SK-N-SH (cell line): Measurements from ENCODE around the gene KDM4C. TPM values are rescaled to one million over a fixed set of nuclear protein-coding genes. Genes with fewer than 3 reads are reported as not detected.

ENCODE experiments used
- CTCF ChIA-PET: fragments of 300-600, 350-600 bp; formaldehyde crosslinking; extraction: SDS; loops from one replicate; lab custom pipeline; 2021; lab: Yijun Ruan, JAX
- POLR2A ChIA-PET: fragments of 350-600 bp; sonication (Branson Sonifier 250); formaldehyde crosslinking; extraction: SDS; loops from one replicate; lab custom pipeline; 2020; ENCODE audit warnings: antibody characterized with exemption, inconsistent platforms; lab: Yijun Ruan, JAX
- DNase-seq: peaks from one replicate; pipeline ENCODE4 v3.0.0; 2012
- H2AFZ ChIP-seq: fragments of 200-600 bp; sonication (generic); 2 replicates; pipeline ENCODE4 v1.8.1; 2016; ENCODE audit warnings: antibody characterized with exemption, mild to moderate bottlenecking, low read depth
- H3F3A ChIP-seq: fragments of 200-600 bp; sonication (generic); replicated peaks from 2 replicates; pipeline ENCODE3; 2016; ENCODE audit warnings: antibody characterized with exemption, mild to moderate bottlenecking; ENCODE audit not compliant: insufficient read depth
- H3K27ac ChIP-seq, 2 experiments: fragments of 200-500 bp in 1 of 2; fragments of 200-600 bp in 1 of 2; sonication (Bioruptor generic) in 1 of 2; sonication (generic), shearing (Covaris generic) in 1 of 2; 2 replicates each; pipeline versions ENCODE4 v1.5.1 to v1.6.1; 2014 to 2016; ENCODE audit warnings: low read depth in 2 of 2, inconsistent platforms in 1 of 2, low read length in 1 of 2, mild to moderate bottlenecking in 1 of 2, mixed read lengths in 1 of 2
- H3K27me3 ChIP-seq: fragments of 200-600 bp; sonication (generic), shearing (Covaris generic); 2 replicates; pipeline ENCODE4 v1.6.1; 2016; ENCODE audit warnings: mixed run types; ENCODE audit not compliant: insufficient read depth
- H3K36me3 ChIP-seq, 2 experiments: fragments of 200-500 bp in 1 of 2; fragments of 200-600 bp in 1 of 2; sonication (Bioruptor generic) in 1 of 2; sonication (generic) in 1 of 2; replicated peaks in 1 of 2; 2 replicates each; pipeline versions ENCODE3 to v1.5.1; 2014 to 2016; ENCODE audit warnings: low read length in 1 of 2, mild to moderate bottlenecking in 1 of 2; ENCODE audit not compliant: insufficient read depth in 2 of 2, control insufficient read depth in 1 of 2
- H3K4me1 ChIP-seq, 2 experiments: fragments of 200-500 bp in 1 of 2; fragments of 200-600 bp in 1 of 2; sonication (Bioruptor generic) in 1 of 2; sonication (generic), shearing (Covaris generic) in 1 of 2; 2 replicates each; pipeline versions ENCODE4 v1.5.1 to v1.6.1; 2014 to 2016; ENCODE audit warnings: low read depth in 1 of 2, low read length in 1 of 2, mixed run types in 1 of 2; ENCODE audit not compliant: insufficient read depth in 2 of 2, control insufficient read depth in 1 of 2
- H3K4me2 ChIP-seq: fragments of 200-600 bp; sonication (generic), shearing (Covaris generic); 2 replicates; pipeline ENCODE4 v1.6.1; 2017; ENCODE audit warnings: mixed run types
- H3K4me3 ChIP-seq, 2 experiments: fragments of 200-500 bp in 1 of 2; fragments of 200-600 bp in 1 of 2; sonication (Bioruptor generic) in 1 of 2; sonication (generic), shearing (Covaris generic) in 1 of 2; 2 replicates each; pipeline versions ENCODE4 v1.5.1 to v1.8.1; 2014 to 2016; ENCODE audit warnings: low read depth in 2 of 2, inconsistent platforms in 1 of 2, low read length in 1 of 2, mild to moderate bottlenecking in 1 of 2, mixed read lengths in 1 of 2, moderate library complexity in 1 of 2
- H3K79me2 ChIP-seq: fragments of 200-600 bp; sonication (generic); 2 replicates; pipeline ENCODE4 v1.8.1; 2017; ENCODE audit warnings: mild to moderate bottlenecking; ENCODE audit not compliant: insufficient read depth
- H3K9ac ChIP-seq: fragments of 200-600 bp; sonication (generic); 2 replicates; pipeline ENCODE4 v1.6.1; 2017; ENCODE audit warnings: mixed run types
- H3K9me2 ChIP-seq: fragments of 200-600 bp; sonication (generic); 2 replicates; pipeline ENCODE4 v1.6.1; 2017; ENCODE audit warnings: mixed run types
- H3K9me3 ChIP-seq: fragments of 200-600 bp; sonication (generic); 2 replicates; pipeline ENCODE4 v1.6.1; 2017; ENCODE audit warnings: mixed run types, mild to moderate bottlenecking, moderate library complexity
- H4K20me1 ChIP-seq: fragments of 200-600 bp; sonication (generic); 2 replicates; pipeline ENCODE4 v1.6.1; 2017; ENCODE audit warnings: mild to moderate bottlenecking, mixed run types; ENCODE audit not compliant: insufficient read depth
- CHD2 ChIP-seq: fragments of 150-350 bp; IDR thresholded peaks from 2 replicates; pipeline ENCODE4 v1.6.1; 2018; ENCODE audit warnings: low read length; ENCODE audit not compliant: partially characterized antibody
- ELF1 ChIP-seq: IDR thresholded peaks from 2 replicates; pipeline ENCODE4 v1.4.0; 2012
- EP300 ChIP-seq, 2 experiments: IDR thresholded peaks; 2 replicates each; pipeline versions ENCODE4 v1.4.0 to v1.6.1; 2012; ENCODE audit warnings: borderline replicate concordance in 1 of 2, low read depth in 1 of 2, low read length in 1 of 2
- EZH2phosphoT487 ChIP-seq: fragments of 200-600 bp; sonication (generic); IDR thresholded peaks from 2 replicates; pipeline ENCODE4 v1.6.1; 2017; ENCODE audit warnings: low read depth, mixed run types, mild to moderate bottlenecking, antibody characterized with exemption, moderate library complexity, borderline replicate concordance
- FOSL2 ChIP-seq: IDR thresholded peaks from 2 replicates; pipeline ENCODE4 v1.4.0; 2012; ENCODE audit warnings: low read depth, mild to moderate bottlenecking, moderate library complexity, borderline replicate concordance
- FOXJ3 ChIP-seq: sonication (generic); formaldehyde crosslinking; IDR thresholded peaks from 2 replicates; pipeline ENCODE4 v1.5.1; 2020; ENCODE audit warnings: mild to moderate bottlenecking, missing genetic modification reagents
- GABPA ChIP-seq: IDR thresholded peaks from 2 replicates; pipeline ENCODE4 v1.4.0; 2012; ENCODE audit warnings: low read depth, mild to moderate bottlenecking
- GATA2 ChIP-seq: sonication (generic); formaldehyde crosslinking; IDR thresholded peaks from 2 replicates; pipeline ENCODE4 v1.5.0; 2020; ENCODE audit warnings: mild to moderate bottlenecking, missing genetic modification reagents
- MXI1 ChIP-seq: IDR thresholded peaks from 2 replicates; pipeline ENCODE4 v1.6.1; 2012; ENCODE audit warnings: mild to moderate bottlenecking, low read depth, low read length, improper control_type of control experiment
- NFIC ChIP-seq: IDR thresholded peaks from 2 replicates; pipeline ENCODE4 v1.4.0; 2012; ENCODE audit warnings: borderline replicate concordance
- POLR2AphosphoS5 ChIP-seq: IDR thresholded peaks from 2 replicates; pipeline ENCODE4 v1.6.1; 2012; ENCODE audit warnings: low read depth, low read length
- SIN3A ChIP-seq: IDR thresholded peaks from 2 replicates; pipeline ENCODE4 v1.6.1; 2012; ENCODE audit warnings: low read depth, mild to moderate bottlenecking, low read length, moderate library complexity, borderline replicate concordance
- SMC3 ChIP-seq: IDR thresholded peaks from 2 replicates; pipeline ENCODE4 v1.6.1; 2012; ENCODE audit warnings: low read depth, low read length, improper control_type of control experiment
- TAF1 ChIP-seq: IDR thresholded peaks from 2 replicates; pipeline ENCODE4 v1.6.1; 2012; ENCODE audit warnings: low read depth, mild to moderate bottlenecking, low read length, moderate library complexity, borderline replicate concordance
- TEAD4 ChIP-seq: IDR thresholded peaks from 2 replicates; pipeline ENCODE4 v1.4.0; 2012; ENCODE audit warnings: mild to moderate bottlenecking, borderline replicate concordance; ENCODE audit not compliant: insufficient read depth
- YY1 ChIP-seq: IDR thresholded peaks from 2 replicates; pipeline ENCODE4 v1.4.0; 2012; ENCODE audit warnings: low read depth, mild to moderate bottlenecking
- WGBS: methylation state at CpG from one replicate; pipeline ENCODE4 v1.1.6; 2017; ENCODE audit warnings: low lambda C conversion rate; 5-methylcytosine and 5-hydroxymethylcytosine counted together
- polyA plus RNA-seq, 3 experiments: library from polyadenylated mRNA; depleted of rRNA; stranded (reverse); fragments of >200 nt; gene quantifications; 2 replicates each; pipeline ENCODE4 v1.2.3, GENCODE V29; 2012
- TF ChIP-seq, protein P1 (sequence below): IDR thresholded peaks from 2 replicates; pipeline ENCODE4 v1.4.0; 2012; ENCODE audit warnings: low read depth
- TF ChIP-seq, protein P2 (sequence below): IDR thresholded peaks from 2 replicates; pipeline ENCODE4 v1.4.0; 2012; ENCODE audit warnings: low read depth, borderline replicate concordance
- TF ChIP-seq, protein P3 (sequence below): IDR thresholded peaks from 2 replicates; pipeline ENCODE4 v1.4.0; 2012; ENCODE audit warnings: low read depth, borderline replicate concordance
- TF ChIP-seq, protein P4 (sequence below): fragments of 200-600 bp; sonication (generic); IDR thresholded peaks from 2 replicates; pipeline ENCODE4 v1.6.1; 2017; ENCODE audit warnings: antibody characterized with exemption, mild to moderate bottlenecking, moderate library complexity

The KDM4C gene
- polyA plus RNA-seq, 1 of the 3 experiments (the other 2 are of a cell fraction), result 9.4 TPM

DNA sequence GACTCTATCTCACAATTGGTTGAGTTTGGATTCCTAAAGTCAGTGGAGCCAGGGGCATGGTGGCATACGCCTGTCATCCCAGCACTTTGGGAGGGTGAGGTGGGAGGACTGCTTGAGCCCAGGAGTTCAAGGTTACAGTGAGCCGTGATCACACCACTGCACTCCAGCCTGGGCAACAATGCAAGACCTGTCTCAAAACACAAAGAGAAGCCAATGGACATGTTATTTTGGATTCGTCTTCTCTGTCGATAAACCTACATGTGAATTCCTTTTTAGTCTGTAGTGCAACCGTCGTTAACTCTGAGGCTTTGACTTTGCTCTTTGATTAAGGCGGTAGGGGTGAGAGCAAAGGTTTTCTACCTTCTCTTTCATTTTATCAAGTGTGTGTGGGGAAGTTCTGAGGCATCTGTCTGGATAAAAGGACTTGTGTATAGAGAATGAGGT is 142.7 kb downstream of the KDM4C start (continued):
- TF ChIP-seq, protein P1, sequence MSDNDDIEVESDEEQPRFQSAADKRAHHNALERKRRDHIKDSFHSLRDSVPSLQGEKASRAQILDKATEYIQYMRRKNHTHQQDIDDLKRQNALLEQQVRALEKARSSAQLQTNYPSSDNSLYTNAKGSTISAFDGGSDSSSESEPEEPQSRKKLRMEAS, result no peak
- TF ChIP-seq MXI1 (no peak), SIN3A (no peak), TEAD4 (no peak), FOSL2 (no peak), TAF1 (no peak)
- TF ChIP-seq, protein P2, sequence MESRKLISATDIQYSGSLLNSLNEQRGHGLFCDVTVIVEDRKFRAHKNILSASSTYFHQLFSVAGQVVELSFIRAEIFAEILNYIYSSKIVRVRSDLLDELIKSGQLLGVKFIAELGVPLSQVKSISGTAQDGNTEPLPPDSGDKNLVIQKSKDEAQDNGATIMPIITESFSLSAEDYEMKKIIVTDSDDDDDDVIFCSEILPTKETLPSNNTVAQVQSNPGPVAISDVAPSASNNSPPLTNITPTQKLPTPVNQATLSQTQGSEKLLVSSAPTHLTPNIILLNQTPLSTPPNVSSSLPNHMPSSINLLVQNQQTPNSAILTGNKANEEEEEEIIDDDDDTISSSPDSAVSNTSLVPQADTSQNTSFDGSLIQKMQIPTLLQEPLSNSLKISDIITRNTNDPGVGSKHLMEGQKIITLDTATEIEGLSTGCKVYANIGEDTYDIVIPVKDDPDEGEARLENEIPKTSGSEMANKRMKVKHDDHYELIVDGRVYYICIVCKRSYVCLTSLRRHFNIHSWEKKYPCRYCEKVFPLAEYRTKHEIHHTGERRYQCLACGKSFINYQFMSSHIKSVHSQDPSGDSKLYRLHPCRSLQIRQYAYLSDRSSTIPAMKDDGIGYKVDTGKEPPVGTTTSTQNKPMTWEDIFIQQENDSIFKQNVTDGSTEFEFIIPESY, result no peak

- H3K27ac ChIP-seq, result no peak overlapping the region
- H3K4me1 ChIP-seq, result peaks cover 0 to 7% of the 10 kb centered on the region in 2 experiments; a peak in 1 of 4 replicates
- H4K20me1 ChIP-seq, result no peaks in the 10 kb centered on the region
- ChIA-PET CTCF (interaction anchor here (1.0 to 2.5 kb wide), 2 partner anchors 8 to 74 kb away, joined by 3 to 12 read pairs; no protein-coding TSS in a partner anchor), POLR2A (no interaction called here)
- H3K79me2 ChIP-seq, result no peaks in the 10 kb centered on the region
- H3K4me3 ChIP-seq, result no peak overlapping the region
- H3K36me3 ChIP-seq, result peaks cover 0 to 3% of the 10 kb centered on the region in 2 experiments
- H3K4me2 ChIP-seq, result no peak overlapping the region
- H3K9ac ChIP-seq, result no peak overlapping the region
- no peak for DNase-seq
- no peak overlapping the region for H2AFZ ChIP-seq
- no peaks in the 10 kb centered on the region for H3K27me3 ChIP-seq
- H3F3A ChIP-seq, result no peaks in the 10 kb centered on the region
- no peaks in the 10 kb centered on the region for H3K9me2 ChIP-seq
- WGBS, result 90% methylated on average over 2 of the region's 2 CpGs
- TF ChIP-seq FOSL2 (no peak), EP300 (IDR thresholded peaks at IDR 0.05; ENCODE audit: borderline replicate concordance in 1 of 2, low read depth in 1 of 2, low read length in 1 of 2) (no peak), MXI1 (no peak), POLR2AphosphoS5 (no peak), NFIC (no peak), ELF1 (no peak), FOXJ3 (CRISPR knock-in tag) (no peak), TEAD4 (no peak), YY1 (no peak)
- no peaks in the 10 kb centered on the region for H3K9me3 ChIP-seq
These were observed 143.4 kb downstream of the KDM4C start for GRCh38 chr9:6901180-6901579.

GRCh38 chr9:6902423-6902822 is 144.7 kb downstream of the KDM4C start:
- H3K27ac ChIP-seq, result no peak overlapping the region
- H3K36me3 ChIP-seq, result peaks cover 0 to 3% of the 10 kb centered on the region in 2 experiments
- DNase-seq, result no peak
- H3K9ac ChIP-seq, result no peak overlapping the region
- no peaks in the 10 kb centered on the region for H3K9me2 ChIP-seq
- H3K4me3 ChIP-seq, result no peak overlapping the region
- no peaks in the 10 kb centered on the region for H3K27me3 ChIP-seq
- H3K79me2 ChIP-seq, result no peaks in the 10 kb centered on the region
- H3F3A ChIP-seq, result no peaks in the 10 kb centered on the region
- H3K4me1 ChIP-seq, result peaks cover 0 to 7% of the 10 kb centered on the region in 2 experiments; a peak in 2 of 4 replicates
- no peaks in the 10 kb centered on the region for H4K20me1 ChIP-seq
- H3K4me2 ChIP-seq, result no peak overlapping the region
- CTCF ChIA-PET, result interaction anchor here (1.3 kb wide), 1 partner anchor 75 kb away, joined by 6 read pairs; no protein-coding TSS in a partner anchor
- 76% methylated on average over 5 of the region's 5 CpGs for WGBS
- TF ChIP-seq GATA2 (CRISPR knock-in tag), result no peak
- TF ChIP-seq EP300 (IDR thresholded peaks at IDR 0.05; ENCODE audit: borderline replicate concordance in 1 of 2, low read depth in 1 of 2, low read length in 1 of 2), result no peak
- TF ChIP-seq GABPA, result no peak
- no peak for TF ChIP-seq SMC3
- no peak for TF ChIP-seq CHD2
- TF ChIP-seq, protein P3, sequence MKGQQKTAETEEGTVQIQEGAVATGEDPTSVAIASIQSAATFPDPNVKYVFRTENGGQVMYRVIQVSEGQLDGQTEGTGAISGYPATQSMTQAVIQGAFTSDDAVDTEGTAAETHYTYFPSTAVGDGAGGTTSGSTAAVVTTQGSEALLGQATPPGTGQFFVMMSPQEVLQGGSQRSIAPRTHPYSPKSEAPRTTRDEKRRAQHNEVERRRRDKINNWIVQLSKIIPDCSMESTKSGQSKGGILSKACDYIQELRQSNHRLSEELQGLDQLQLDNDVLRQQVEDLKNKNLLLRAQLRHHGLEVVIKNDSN, result no peak
- TF ChIP-seq, protein P4, sequence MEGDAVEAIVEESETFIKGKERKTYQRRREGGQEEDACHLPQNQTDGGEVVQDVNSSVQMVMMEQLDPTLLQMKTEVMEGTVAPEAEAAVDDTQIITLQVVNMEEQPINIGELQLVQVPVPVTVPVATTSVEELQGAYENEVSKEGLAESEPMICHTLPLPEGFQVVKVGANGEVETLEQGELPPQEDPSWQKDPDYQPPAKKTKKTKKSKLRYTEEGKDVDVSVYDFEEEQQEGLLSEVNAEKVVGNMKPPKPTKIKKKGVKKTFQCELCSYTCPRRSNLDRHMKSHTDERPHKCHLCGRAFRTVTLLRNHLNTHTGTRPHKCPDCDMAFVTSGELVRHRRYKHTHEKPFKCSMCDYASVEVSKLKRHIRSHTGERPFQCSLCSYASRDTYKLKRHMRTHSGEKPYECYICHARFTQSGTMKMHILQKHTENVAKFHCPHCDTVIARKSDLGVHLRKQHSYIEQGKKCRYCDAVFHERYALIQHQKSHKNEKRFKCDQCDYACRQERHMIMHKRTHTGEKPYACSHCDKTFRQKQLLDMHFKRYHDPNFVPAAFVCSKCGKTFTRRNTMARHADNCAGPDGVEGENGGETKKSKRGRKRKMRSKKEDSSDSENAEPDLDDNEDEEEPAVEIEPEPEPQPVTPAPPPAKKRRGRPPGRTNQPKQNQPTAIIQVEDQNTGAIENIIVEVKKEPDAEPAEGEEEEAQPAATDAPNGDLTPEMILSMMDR, result no peak
- TF ChIP-seq TAF1, result no peak
- TF ChIP-seq EZH2phosphoT487, result no peak
- no peaks in the 10 kb centered on the region for H3K9me3 ChIP-seq
- no peak overlapping the region for H2AFZ ChIP-seq
- POLR2A ChIA-PET, result no interaction called here
